Hepatic stellate cell (primary cell): ENCODE data around the gene ADH1A.
A peak's percentile ranks its signal among the peaks of the same experiment; 100 is the strongest.
"Not testable (repeated sequence)": the region's sequence is repeated elsewhere in the genome, so short reads cannot be mapped to it uniquely, and the experiment has no call there.

Experiments
- DNase-seq: peaks from one replicate; pipeline ENCODE4 v3.0.0; 2011; ENCODE audit warnings: low spot score

The ADH1A gene

DNA sequence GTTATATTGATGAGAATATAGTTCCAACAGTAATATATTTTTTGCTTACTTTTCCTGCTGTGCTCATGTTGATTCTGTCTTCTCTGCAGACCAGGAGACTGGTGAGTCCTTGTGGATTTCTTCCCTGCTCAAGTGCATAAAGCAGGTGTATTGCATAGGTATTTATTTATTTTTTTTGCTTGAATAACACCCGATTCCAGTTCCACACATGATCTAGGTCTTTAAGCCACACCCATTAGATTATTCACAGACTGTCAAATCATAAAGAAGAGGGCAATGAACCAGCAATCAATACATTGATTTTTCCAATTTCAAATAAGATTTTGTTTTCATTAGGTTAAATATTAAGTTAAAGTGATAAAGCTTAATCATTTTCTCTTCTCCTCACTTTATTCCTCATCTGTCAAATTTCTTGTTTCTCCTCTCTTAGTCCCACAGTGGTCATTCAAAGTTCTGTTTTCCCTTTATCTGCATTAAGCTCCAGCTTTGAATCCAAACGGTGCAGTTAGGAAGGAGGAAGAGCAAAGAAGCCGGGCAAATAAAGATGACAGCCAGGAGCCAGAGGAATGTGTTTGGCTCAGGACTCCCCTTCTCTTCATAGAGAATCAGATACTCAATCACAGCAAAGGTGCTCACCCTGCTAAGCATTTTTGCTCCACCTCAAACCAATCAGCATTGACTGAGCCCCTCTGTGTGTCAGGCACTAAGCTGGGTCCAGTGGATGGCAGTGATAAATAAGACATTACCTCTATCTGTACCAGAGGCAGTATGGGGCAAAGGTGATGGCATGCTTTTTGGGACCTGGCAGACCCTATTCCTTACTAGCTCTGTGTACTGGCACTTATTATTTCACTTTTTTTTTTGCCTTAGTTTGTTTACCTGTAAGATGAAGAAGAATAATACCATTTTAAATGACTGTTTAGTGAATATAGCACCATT is at the start of gene ADH1A:
TSS of gene ADH1A (minus strand) at position 138 of the 939 bp plus-strand sequence. CDS start at position 67, 71 bp downstream.
- DNase-seq = no peak

DNA sequence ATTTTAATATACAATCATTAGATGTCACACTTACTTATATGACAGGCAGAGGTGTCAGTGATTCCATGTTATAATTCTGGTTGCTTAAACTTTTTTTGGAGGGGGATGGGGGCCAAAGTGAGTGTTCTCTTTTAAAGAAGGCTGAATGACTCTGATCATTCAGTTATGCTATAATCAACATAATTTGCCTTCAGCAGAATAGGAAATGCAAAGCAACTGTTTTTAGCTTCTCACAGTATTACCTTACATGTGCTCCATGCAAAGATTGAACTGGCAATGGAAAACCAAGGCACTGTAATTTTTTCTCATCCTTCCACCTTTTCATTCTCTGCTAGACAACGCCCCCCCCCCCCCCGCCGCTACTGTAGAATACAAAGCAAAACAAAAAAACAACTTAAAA is 48.4 kb upstream of the ADH1A start:
- no peak for DNase-seq

- DNase-seq = no peak
Measured at GRCh38 chr4:99336553-99336952, 45.8 kb upstream of the ADH1A start.

GRCh38 chr4:99334880-99335279 is 44.1 kb upstream of the ADH1A start:
- no peak for DNase-seq

DNA sequence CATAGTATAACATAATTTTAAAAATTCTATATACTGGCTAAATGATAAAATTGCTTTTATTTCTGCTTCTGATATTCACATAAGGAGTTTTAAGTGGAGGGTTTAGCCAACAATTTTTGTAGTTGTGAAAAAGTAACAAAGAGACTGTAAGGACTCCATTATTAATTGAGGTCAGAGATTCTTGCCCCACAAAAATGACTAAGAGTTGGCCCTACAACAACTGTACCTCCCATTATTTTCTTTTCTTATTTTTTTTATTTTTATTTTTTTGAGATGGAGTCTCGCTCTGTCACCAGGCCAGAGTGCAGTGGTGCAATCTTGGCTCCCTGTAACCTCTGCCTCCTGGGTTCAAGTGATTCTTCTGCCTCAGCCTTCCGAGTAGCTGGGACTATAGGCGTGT is 39.9 kb upstream of the ADH1A start:
- DNase-seq = no peak

DNA sequence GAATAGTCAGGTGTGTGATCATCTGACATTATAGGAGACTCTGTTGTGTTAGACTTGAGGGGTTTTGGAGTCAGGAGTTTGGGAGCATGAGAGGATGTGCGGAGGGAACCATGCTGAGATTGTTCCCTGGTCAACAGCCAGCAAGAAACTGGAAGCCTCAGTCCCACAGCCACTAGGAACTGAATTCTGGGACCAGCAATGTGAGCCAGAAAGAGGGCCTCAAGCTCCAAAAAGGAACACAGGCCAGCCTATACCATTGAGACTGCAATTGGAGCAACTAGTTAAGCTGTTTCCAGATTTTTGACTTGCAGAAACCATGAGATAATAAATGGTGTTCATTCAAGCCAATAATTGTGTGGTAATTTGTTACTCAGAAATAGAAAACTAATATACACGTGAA is 39.1 kb upstream of the ADH1A start:
- no peak for DNase-seq

DNA sequence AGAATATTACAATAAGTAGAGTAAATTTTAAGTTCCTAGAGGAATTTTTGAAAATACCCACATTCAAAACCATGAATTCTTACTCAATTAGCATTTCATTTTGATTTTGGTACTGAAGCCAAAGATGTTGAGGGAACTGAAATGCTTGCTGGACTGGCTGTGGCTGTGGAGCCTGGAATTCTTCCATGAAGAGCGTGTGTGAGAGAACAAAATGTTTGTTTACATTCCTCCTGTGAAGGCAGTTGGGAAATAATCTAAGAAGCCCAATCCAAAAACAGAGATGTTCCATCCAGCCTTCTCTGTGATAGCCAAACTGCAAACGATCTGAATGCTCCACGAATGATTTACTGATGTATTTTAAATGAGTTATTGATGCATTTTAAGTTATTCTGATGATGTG is 34.2 kb upstream of the ADH1A start:
- peak; percentile 47 for DNase-seq

- DNase-seq = no peak
Measured at GRCh38 chr4:99324361-99324760, 33.6 kb upstream of the ADH1A start.

DNA sequence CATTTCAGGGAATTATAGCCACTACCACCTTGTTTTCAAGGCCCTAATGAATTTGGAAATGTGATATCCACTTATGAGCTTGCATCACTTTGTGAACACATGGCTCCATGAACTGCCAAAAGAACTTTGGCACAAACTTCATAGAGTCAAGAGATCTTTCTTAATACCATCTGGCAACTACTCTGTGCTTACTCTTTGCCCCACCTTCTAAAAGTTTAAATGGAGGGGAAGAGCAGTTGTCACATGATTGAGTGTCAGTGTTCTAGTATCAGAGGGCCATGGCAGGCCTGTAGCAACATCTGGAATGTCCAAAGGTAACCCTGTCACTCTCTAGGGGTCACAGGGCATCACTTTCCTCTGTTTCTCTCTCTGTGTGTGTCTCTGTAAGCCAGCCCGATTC is 33.0 kb upstream of the ADH1A start:
- no peak for DNase-seq

DNA sequence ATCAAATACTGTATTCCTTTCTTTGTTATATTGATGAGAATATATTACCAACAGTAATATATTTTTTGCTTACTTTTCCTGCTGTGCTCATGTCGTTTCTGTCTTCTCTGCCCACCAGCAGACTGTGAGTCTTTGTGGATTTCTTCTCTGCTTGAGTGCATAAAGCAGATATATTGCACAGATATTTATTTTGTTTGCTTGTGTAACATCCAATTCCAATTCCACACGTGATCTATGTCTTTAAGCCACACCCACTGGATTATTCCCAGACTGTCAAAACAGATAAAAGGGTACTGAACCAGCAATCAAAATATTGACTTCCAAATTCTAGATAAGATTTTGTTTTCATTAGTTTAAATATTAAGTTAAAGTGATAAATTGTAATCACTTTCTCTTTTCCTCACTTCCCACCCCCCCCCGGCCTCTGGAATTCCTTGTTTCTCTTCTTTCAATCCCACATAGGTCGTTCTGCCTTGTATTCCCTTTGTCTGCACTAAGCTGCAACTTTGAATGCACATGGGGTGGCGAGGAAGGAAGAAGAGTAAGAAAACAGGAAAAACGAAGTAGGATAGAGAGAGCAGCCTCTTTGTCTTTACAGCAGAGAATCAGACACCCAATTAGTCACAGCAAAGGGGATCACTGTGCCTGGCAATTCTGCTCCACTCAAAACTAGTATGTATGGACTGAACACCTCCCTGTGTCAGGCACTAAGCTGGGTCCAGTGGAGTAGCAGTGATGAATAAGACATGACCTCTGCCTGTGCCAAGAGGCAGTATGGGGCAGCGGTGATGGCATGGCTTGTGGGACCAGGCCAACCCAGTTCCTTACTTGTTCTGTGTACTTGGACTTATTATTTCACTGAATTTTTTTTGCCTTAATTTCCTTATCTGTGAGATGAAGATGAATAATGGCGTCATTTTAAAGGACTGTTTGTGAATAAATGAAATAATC is 30.7 kb upstream of the ADH1A start, which contains the start of gene ADH1B:
TSS of gene ADH1B (minus strand) at position 161 of the 951 bp plus-strand sequence. CDS start at position 91, 70 bp downstream.
- DNase-seq = no peak

GRCh38 chr4:99317811-99318210 is 27.0 kb upstream of the ADH1A start:
- DNase-seq = not testable (repeated sequence)

DNA sequence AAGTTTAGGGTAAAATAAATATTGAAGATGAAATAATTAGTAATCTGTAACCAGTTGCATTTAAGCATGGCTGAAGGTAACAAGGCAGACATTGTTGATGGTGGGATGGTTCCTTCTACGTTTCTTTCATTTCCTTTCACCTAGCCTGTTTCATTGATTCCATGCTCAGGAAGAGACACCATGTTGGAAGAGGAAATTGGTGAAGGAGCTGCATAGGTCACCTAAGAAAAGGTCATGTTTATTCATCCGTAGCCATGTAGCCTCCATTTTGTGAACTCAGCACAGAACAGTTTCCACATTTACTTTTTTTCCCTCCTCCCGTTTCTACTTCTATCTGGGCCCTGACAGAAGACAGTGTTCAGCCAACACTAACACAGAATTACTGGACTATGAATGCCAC is 26.6 kb upstream of the ADH1A start:
- no peak for DNase-seq

- DNase-seq = no peak
Measured at GRCh38 chr4:99315839-99316238, 25.1 kb upstream of the ADH1A start.

DNA sequence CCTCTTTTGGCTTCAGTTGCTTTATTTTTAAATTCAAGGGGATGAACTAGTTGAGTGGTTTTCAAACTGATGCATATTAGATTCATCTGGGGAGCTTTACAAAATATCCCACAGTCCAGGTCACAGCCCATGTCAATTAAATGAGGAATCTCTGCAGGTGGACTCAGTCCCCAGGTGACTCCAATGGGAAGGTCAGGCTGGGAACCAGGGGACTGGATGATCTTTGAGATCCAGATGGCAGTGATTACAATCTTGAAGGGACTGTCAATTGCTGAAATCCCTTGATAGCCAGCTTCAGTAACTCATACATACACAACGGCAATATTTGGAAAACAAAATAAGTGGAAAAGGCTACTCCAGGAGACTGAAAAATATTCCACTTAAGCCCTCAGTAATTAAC is 23.4 kb upstream of the ADH1A start:
- no peak for DNase-seq

GRCh38 chr4:99310389-99310788 is 19.6 kb upstream of the ADH1A start:
- no peak for DNase-seq

GRCh38 chr4:99305638-99306400 is 15.0 kb upstream of the ADH1A start:
- no peak for DNase-seq

GRCh38 chr4:99301376-99302164 is 10.8 kb upstream of the ADH1A start:
- peak; percentile 19 for DNase-seq

- DNase-seq = peak; percentile 60
Measured at GRCh38 chr4:99300934-99301333, 10.1 kb upstream of the ADH1A start.

- no peak for DNase-seq
Measured at GRCh38 chr4:99293357-99293756, 2.6 kb upstream of the ADH1A start.

DNA sequence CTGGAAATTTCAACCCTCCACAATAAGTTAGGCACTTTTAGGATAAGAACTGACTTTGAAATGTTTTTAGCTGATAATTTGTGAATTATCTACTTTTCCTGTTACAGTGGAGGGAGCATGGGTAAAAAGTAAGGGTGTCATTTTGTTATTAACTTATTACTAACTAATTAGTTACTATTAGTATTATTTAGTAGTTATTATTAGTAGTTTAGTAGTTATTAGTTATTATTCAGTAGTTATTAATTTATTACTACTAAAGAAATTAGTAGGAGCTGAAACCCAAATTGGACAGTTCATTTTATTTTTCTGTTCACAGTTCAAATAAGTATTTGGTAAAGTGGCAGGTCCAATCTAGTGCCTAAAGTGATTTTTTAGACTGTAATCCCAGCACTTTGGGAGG is 5.4 kb downstream of the ADH1A start:
- no peak for DNase-seq

- no peak for DNase-seq
Measured at GRCh38 chr4:99282731-99283130, 8.1 kb downstream of the ADH1A start.
